Activated naive CD4-positive, alpha-beta T cell treated with anti-CD3 and anti-CD28 coated beads, Interleukin-2, amount 50 U/mL, for 16 hours (primary cell): ENCODE measurements around the gene SLAMF6.
A peak's percentile ranks its signal among the peaks of the same experiment; 100 is the strongest.
"Not testable (repeated sequence)": the region's sequence is repeated elsewhere in the genome, so short reads cannot be mapped to it uniquely, and the experiment has no call there.

Experiments
- DNase-seq: peaks from one replicate; pipeline ENCODE4 v3.0.0-alpha.2; 2020

The SLAMF6 gene

DNA sequence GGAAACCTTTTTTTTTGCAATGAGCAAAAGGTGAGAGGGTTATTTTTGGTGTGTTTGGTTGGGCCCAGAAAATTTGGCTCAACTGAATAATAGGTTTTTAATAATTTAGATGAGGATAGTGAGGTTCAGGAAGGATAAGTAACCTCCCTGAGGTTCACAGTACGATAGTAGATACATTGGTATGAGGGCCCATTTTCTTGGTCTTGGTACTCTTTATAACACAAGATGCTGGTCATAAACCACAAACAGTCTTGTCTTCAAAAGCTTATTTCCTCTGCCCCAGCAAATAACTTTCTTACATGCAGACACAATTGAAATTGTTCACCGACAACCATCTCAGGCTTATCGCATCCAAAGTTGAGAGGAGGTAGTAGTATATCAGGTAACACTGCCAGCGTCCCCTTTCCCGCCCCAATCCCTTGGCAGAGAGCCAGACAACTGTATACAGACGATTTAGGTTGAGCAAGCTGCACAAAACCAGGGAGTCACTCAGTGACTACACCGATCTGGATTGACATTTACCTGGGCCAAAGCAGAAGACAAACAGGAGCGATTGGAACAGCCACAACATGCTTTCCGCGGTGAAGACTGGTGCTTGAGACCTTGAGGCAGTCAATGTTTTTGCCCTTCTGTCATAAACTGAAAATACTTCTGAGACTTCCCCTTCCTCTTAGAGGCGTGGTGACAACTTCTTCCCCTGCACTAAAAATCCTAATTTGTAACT, at the start of gene SLAMF6:
Gene SLAMF6, minus strand, starts transcription at position 634 of the 724 bp plus-strand sequence. Its CDS starts 63 bp downstream, at position 571.
- peak; percentile 37 for DNase-seq

DNA sequence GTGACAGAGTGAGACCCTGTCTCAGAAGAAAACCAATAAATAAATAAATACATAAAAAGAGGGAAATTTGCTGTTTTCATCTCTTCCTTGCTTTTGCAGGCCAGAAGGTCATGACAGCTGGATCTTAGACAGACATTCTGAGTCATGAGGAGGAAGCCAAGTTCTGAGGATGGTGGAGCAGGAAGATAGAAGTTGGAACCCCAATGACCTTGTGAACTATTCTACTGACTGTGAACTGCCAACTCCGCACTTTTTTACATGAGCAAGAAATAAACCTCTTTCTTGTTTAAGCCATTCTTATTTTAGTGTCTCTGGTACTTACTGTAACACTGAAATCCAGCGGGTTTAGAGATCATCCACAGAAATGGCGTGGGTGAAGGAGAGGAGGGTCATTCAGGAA, 47.8 kb upstream of the SLAMF6 start:
- no peak for DNase-seq

DNA sequence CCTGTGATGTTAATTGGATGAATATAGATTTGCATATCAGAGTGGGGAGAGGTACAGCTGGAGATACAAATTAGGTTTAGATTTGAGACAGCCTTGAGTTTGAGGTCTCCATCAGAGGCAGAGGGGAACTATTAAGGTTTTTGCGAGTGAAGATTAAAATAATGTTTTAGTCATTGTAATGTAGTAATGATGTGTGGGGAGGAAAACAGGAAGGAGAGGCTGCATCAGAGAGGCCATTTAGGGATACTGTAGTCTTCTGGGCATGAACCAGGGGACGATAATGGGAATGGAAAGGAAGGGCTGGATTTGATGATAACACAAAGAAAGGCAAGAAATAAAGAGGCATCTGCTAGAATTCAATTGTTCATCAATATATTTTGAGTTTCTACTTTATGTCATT, 46.8 kb upstream of the SLAMF6 start:
- DNase-seq = no peak

DNA sequence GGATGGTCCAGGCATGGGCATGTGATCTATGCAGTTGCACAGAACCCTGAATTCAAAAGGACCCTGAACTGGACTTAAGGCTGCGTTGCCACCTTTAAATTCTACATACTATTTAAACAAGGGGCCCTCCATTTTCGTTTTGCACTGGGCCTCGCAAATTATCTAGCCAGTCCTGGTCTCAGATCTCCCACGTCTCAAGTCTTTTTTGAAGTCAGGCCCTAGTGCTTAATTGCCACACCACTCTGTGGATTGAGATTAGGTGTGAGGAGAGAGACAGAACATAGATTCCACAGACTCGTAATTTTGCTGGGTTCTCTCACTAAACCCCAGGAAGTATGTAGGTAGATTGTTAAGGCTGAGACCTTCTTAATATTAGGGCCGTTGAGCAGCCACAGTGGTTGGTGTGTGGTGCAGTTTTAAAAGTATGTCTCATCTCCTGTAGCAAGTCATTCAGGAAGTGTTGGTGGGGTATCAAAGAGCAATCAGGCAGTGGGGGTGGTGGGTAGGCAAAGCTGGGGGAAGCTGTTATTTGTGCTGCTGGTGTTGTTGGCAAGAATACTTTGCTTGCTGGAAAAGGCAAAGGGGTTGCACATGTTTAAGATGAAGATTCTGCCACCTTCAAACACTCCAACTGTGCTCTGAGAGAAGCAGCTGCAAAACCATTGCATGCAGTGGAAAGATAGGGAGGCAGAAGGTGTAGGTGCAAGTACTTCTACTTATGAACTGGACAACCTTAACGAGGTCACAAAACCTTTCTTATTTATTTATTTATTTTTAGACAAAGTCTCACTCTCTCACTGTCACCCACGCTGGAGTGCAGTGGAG, 45.0 kb upstream of the SLAMF6 start:
- peak; percentile 66 for DNase-seq

DNA sequence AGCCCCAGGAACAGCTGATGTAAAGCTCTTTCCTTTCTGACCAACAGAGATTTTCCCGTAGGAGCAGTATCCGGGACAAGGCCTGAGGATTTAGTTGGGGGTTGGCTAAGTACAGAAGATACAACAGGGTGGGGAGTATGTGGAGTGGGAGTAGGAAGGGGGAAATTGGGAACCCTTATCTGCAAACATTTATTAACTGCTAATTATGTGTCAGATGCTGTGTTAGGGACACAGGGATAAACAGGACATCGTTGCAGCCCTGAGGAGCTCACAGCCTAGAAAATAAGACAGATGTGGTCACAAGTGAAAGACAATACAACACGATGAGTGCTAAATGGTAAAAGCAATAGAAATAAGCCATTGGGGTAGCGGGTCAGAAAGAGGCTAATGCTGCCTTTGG, 44.3 kb upstream of the SLAMF6 start:
- no peak for DNase-seq

DNA sequence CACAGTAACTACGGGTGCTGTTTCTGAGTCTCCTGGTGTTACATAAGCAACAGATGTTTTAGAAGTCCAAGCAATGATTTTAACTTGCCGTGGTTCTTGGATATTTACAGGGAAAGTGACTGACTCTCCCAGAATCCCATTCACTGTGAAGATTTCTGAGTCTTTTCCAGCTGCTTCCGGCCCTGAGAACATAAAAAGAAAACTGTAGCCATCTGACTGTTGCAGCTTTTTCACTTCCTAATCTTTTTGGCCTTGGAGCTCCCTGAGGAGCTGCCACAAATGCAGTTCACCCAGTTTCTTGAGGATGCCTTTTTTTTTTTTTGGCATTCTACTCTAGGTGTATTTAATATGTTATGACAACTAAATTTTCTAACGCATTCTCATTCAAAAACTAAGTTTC, 42.5 kb upstream of the SLAMF6 start:
- DNase-seq = no peak

DNA sequence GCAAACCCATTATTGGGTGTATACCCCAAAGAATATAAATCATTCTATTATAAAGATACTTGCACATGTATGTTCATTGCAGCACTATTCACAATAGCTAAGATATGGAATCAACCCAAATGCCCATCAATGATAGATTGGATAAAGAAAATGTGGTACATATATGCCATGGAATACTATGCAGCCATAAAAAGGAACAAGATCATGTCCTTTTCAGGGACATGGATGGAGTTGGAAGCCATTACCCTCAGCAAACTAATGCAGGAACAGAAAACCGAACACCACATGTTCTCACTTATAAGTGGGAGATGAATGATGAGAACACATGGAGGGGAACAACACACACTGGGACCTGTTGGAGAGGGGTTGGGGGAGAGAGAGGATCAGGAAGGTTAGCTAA, 40.2 kb upstream of the SLAMF6 start:
- not testable (repeated sequence) for DNase-seq

DNA sequence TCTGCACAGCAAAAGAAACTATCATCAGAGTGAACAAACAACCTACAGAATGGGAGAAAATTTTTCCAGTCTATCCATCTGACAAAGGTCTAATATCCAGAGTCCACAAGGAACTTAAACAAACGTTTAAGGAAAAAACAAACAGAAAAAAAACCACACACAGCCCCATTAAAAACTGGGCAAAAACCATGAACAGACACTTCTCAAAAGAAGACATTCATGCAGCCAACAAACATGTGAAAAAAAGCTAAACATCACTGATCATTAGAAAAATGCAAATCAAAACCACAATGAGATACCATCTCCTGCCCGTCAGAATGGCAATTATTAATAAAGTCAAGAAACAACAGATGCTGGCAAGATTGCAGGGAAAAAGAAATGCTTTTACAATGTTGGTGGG, 39.7 kb upstream of the SLAMF6 start:
- not testable (repeated sequence) for DNase-seq

DNA sequence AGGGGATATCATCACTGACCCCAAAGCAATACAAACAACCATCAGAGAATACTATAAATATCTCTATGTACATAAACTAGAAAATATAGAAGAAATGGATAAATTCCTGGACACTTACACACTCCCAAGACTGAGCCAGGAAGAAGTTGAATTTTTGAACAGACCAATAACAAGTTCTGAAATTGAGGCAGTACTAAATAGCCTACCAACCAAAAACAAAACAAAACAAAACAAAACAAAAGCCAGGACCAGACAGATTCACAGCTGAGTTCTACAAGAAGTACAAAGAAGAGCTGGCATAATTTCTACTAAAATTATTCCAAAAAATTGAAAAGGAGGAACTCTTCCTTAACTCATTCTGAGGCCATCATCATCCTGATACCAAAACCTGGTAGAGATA, 37.8 kb upstream of the SLAMF6 start:
- DNase-seq = no peak

DNA sequence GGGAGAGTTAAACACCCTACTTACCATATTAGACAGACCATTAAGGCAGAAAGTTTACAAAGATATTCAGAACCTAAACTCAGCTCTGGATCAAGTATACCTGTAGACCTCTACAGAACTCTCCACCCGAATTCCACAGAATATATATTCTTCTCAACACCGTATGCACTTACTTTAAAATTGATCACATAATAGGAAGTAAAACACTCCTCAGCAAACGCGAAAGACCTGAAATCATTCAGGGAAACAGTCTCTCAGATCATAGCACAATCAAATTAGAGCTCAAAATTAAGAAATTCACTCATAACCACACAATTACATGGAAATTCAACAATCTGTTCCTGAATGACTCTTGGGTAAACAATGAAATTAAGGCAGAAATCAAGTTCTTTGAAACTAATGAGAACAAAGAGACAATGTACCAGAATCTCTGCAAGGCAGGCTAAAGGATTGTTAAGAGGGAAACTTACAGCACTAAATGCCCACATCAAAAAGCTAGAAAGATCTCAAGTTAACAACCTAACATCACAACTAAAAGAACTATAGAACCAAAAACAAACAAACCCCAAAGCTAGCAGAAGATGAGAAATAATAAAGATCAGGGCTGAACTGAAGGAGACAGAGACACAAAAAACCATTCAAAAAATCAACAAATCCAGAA, 37.1 kb upstream of the SLAMF6 start:
- DNase-seq = no peak

DNA sequence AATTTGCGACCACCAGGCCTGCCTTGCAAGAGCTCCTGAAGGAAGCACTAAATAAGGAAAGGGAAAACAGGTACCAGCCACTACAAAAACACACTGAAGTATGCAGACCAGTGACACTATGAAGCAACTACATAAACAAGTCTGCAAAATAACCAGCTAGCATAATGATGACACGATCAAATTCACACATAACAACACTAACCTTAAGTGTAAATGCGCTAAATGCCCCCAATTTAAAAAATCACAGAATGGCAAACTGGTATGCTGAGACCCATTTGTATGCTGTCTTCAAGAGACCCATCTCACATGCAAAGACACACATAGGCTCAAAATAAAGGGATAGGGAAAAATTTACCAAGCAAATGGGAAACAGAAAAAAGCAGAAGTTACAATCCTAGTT, 36.4 kb upstream of the SLAMF6 start:
- DNase-seq = not testable (repeated sequence)

DNA sequence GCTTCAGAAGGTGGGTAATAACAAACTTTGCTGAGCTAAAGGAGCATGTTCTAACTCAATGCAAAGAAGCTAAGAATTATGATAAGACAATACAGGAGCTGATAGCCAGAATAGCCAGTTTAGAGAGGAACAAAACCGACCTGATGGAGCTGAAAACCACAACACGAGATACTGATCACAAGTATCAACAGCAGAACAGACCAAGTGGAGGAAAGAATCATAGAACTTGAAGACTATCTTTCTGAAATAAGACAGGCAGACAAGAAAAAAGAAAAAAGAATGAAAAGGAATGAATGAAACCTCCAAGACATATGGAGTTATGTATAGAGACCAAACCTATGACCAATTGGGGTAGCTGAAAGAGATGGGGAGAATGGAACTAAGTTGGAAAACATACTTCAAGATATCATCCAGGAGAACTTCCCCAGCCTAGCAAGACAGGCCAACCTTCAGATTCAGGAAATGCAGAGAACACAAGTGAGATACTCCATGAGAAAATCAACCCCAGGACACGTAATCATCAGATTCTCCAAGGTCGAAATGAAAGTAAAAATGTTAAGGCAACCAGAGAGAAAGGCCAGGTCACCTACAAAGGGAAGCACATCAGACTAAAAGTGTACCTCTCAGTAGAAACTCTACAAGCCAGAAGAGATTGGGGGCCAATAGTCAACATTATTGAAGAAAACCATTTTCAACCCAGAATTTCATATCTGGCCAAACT, 35.8 kb upstream of the SLAMF6 start:
- no peak for DNase-seq

DNA sequence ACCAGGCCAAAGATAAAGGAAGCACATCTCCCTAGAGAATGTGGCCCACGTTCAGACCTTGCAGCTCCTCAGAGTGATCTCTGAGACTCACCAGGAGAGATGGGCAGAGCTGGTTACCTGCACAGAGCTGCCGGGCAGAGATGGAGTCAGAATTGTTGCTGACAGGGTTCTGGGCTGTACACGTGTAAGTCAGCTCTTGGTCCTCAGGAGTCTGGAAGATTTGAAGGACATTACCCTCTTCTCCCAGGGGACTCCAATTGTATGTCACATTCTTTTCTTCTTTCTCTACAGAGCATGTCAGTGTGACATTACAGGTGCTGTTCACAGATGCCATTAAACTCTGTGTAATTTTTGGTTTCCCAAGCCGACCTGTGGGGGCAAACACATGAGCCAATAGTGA, 30.7 kb upstream of the SLAMF6 start:
- no peak for DNase-seq

DNA sequence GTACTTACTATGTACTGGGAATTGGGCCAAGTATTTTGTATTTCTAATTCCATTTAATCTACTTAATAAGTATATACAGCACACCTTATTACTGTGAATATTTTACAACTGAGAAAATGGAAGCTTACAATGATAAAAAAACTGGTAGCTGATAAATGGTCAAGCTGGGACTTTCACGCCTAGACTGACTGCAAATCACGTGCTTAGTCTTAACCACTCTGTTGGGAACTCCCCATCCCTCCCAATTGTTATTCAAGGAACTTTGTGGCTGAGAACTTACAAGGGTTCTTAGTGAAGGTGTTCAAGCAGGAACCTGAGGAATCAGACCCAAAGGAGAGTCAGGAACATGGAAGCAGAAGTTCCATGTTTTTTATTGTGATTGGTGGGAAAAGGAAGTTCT, 29.4 kb upstream of the SLAMF6 start:
- no peak for DNase-seq

DNA sequence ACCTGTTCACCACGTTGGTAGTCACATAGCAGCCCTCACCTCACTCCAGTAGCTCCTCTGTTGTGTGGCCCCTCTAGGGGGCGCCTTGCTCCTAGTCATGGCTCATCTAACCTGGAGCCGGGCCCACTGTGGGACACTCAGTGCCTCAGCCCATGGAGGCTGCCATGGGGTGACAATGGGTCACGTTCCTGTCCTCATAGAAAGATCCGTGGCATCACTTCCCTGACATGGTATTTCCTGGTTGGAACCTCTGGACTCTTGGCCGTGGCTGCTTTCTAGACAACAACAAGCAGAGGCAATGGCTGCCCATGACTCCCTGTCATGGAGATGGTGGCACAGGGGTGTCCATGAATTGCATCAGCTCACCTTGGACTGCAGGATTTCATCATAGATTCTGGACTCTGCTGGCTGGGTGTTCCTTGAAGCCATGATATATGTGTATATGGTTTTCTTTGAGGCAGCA, 27.5 kb upstream of the SLAMF6 start:
- peak; percentile 55 for DNase-seq

DNA sequence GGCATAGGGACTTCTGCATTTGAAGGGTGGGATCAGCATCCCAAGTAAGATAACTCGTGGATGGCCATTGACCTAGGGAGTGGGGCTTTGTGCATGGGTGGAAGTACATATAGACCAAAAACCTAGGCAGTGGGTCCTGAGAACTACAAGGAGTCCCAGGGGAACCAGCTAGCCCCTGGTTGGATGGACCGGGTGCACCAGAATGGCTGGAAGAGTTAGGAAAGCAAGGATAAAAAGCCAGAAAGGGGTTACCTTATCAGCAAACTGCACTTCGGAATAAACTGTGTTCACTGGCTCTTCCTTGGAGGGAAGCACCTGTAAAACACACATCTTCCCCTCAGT, 26.6 kb upstream of the SLAMF6 start:
- no peak for DNase-seq

DNA sequence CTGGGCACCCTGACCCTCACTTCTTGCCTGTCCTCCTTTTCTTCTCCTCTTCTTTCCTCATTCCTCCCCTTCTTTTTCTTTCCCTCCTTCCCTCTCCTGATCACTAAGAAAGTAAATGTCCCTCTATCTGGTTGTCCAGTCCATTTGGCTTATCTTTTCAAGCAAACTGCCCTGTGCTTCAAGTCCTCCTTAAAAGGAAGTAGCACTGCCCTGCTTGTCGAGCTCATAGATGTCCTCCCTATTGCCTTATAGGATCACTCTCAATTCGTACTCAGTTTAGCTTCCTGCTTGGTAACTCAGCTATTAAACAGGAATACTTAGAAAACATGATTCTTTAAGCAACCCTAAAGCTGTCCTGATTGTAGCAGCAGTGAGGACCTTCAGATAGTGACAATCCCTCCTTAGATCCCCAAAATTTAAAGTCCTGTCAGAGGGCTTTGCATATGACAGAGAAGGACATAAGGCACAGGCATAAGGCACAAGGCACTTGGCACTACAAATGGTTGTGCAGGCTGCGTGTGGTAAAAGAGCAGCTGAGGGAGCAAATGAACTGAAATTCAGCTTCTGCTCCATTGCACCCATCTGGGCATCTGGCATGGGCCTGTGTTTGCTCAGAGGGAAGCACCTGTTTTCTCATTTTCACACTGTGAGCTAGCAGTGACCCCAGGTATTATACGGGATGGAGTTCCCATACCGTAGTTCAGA, 26.1 kb upstream of the SLAMF6 start:
- DNase-seq = no peak

DNA sequence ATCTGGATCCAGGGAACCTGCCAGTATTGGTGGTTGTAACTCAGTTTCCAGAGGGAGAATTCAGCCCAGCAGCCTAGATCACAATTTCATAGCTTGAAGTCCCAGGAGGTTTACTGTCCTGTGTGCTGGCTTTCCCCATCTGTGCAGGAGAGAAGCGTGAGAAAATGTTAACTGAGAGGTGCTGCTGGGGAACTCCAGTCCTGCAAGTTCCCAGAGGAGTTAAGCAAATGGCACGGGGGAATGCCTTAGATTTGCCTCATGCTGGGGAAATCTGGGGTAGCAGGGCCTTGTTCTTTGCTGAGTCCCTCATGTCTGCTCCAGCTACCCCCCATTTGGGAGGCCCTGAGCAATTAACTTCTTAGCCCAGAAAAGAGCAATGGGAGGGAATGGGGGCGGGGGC, 25.1 kb upstream of the SLAMF6 start:
- no peak for DNase-seq

DNA sequence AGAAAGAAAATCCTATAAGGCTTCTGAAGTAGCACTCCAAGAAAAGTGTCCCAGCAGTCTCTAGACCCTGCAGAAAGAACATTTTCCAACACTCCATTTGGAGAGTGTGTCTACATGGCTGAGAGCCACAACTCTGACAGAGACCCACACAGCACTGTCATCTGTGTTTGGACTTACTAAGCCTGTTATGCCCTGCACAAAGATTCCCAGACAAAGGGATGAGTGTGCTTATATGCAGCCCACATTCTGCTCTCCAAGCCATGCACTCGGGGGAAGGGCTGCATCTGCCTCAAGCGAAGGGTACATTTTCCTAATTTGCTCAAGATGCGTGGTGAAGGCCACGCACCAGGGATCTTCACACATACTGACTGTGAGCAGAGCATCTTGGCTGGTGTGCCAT, 24.4 kb upstream of the SLAMF6 start:
- no peak for DNase-seq

DNA sequence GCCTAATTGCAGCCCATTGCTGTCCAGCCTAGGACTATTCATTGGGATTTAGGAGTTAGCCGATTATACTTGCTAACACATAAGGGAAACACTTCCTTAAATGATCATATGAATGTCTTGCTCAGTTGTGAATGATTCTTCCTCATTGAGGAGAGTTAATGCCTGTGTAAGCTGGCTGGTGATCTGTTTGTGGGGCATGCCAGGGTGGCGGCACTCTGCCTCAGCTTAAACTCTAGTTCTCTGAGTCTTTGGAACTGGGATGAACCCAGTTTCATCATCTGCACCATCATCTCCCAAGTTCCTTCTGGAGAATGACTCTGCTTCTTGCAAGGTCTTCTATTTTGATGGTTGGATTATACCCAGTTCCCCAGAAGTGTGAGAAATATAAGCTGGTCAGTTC, 23.9 kb upstream of the SLAMF6 start:
- DNase-seq = no peak

DNA sequence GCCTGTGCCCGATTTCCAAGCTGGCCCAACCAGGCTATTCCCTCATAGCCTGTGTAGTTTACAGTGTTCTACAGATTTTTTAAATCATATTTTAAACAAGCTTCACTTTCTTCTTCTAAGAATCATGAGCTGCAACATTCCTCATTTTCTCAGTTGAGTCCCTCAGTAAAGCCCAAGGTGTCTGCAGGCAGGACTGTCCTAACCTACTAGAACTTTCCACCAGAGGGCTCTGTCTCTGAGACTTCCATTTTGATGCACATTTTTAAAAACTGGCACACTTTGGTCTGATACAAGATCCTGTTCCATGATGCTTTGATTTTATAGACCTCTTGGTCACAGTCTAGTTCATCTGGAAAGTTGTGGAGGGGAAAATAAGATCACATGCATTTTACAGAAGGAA, 21.6 kb upstream of the SLAMF6 start:
- DNase-seq = no peak

DNA sequence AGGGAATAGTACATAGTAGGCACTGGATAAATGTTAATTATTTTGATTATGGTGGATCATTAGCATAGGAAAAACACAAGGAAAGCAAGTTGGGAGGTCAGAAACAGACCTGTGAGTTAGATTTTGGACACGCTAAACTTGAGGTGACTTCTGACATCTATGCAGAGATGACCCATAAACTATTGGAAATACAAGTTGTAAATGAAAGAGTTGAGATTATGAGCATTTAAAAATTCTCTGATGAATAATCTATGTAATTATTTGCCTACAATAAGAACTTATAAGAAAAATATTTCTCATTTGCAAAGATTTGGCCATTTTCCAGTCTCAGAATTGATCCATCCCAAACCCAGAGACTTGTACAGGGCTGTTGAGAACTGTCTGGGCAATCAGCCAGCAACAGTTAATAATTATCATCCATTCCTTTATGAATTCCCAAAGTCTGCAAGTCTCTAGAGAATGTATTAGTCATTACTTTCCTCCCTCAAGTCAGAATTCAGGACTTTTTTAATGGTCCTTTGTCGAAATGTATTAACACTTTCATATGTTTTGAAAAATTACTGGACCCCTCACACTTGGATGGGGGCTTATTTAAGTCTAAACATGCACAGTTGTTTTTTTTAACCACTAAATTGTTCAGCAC, 19.4 kb upstream of the SLAMF6 start:
- no peak for DNase-seq
